ENCODE results near the gene LDHAL6B.
A peak's percentile ranks its signal among the peaks of the same experiment; 100 is the strongest.

Gene LDHAL6B

GRCh38 chr15:59240036-59240435 lies 33.4 kb downstream of the LDHAL6B start:
- DNase-seq (ENCODE audit: low read depth): no peak
- no peak overlapping the region for H3K4me3 ChIP-seq (ENCODE audit: low read length)
- no peak for TF ChIP-seq CTCF (conservative IDR thresholded peaks at IDR 0.05; ENCODE audit: low read depth, low read length)

GRCh38 chr15:59242649-59243048 lies 36.0 kb downstream of the LDHAL6B start:
- H3K4me3 ChIP-seq (ENCODE audit: low read length): no peak overlapping the region
- no peak for DNase-seq (ENCODE audit: low read depth)
- TF ChIP-seq CTCF (conservative IDR thresholded peaks at IDR 0.05; ENCODE audit: low read depth, low read length): no peak

GRCh38 chr15:59243622-59244021 lies 37.0 kb downstream of the LDHAL6B start:
- no peak for DNase-seq (ENCODE audit: low read depth)
- no peak for TF ChIP-seq CTCF (conservative IDR thresholded peaks at IDR 0.05; ENCODE audit: low read depth, low read length)
- H3K4me3 ChIP-seq (ENCODE audit: low read length): no peak overlapping the region

GRCh38 chr15:59244337-59244736 lies 37.7 kb downstream of the LDHAL6B start:
- no peak overlapping the region for H3K4me3 ChIP-seq (ENCODE audit: low read length)
- no peak for DNase-seq (ENCODE audit: low read depth)
- TF ChIP-seq CTCF (conservative IDR thresholded peaks at IDR 0.05; ENCODE audit: low read depth, low read length): no peak

- no peak overlapping the region for H3K4me3 ChIP-seq (ENCODE audit: low read length)
- no peak for DNase-seq (ENCODE audit: low read depth)
- no peak for TF ChIP-seq CTCF (conservative IDR thresholded peaks at IDR 0.05; ENCODE audit: low read depth, low read length)
Observed at GRCh38 chr15:59245559-59245958, 38.9 kb downstream of the LDHAL6B start.

- peak; percentile 53 for DNase-seq (ENCODE audit: low read depth)
- H3K4me3 ChIP-seq (ENCODE audit: low read length): no peak overlapping the region
- peak; percentile 76 for TF ChIP-seq CTCF (conservative IDR thresholded peaks at IDR 0.05; ENCODE audit: low read depth, low read length)
Observed at GRCh38 chr15:59247364-59247763, 40.7 kb downstream of the LDHAL6B start.

GRCh38 chr15:59249816-59250215 lies 43.2 kb downstream of the LDHAL6B start:
- H3K4me3 ChIP-seq (ENCODE audit: low read length): no peak overlapping the region
- DNase-seq (ENCODE audit: low read depth): no peak
- TF ChIP-seq CTCF (conservative IDR thresholded peaks at IDR 0.05; ENCODE audit: low read depth, low read length): no peak

All from retinal pigment epithelial cell (primary cell).